HG02943 (cell line): ENCODE measurements around the gene PPME1.
"Not testable (repeated sequence)": the region's sequence is repeated elsewhere in the genome, so short reads cannot be mapped to it uniquely, and the experiment has no call there.

Experiments
- ATAC-seq: cut with Tn5 transposase; IDR thresholded peaks from one replicate; pipeline ENCODE4 v1.9.1; 2021; ENCODE audit warnings: mild to moderate bottlenecking, low read depth, moderate library complexity; ENCODE audit not compliant: unreplicated experiment

Gene PPME1, protein sequence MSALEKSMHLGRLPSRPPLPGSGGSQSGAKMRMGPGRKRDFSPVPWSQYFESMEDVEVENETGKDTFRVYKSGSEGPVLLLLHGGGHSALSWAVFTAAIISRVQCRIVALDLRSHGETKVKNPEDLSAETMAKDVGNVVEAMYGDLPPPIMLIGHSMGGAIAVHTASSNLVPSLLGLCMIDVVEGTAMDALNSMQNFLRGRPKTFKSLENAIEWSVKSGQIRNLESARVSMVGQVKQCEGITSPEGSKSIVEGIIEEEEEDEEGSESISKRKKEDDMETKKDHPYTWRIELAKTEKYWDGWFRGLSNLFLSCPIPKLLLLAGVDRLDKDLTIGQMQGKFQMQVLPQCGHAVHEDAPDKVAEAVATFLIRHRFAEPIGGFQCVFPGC

DNA sequence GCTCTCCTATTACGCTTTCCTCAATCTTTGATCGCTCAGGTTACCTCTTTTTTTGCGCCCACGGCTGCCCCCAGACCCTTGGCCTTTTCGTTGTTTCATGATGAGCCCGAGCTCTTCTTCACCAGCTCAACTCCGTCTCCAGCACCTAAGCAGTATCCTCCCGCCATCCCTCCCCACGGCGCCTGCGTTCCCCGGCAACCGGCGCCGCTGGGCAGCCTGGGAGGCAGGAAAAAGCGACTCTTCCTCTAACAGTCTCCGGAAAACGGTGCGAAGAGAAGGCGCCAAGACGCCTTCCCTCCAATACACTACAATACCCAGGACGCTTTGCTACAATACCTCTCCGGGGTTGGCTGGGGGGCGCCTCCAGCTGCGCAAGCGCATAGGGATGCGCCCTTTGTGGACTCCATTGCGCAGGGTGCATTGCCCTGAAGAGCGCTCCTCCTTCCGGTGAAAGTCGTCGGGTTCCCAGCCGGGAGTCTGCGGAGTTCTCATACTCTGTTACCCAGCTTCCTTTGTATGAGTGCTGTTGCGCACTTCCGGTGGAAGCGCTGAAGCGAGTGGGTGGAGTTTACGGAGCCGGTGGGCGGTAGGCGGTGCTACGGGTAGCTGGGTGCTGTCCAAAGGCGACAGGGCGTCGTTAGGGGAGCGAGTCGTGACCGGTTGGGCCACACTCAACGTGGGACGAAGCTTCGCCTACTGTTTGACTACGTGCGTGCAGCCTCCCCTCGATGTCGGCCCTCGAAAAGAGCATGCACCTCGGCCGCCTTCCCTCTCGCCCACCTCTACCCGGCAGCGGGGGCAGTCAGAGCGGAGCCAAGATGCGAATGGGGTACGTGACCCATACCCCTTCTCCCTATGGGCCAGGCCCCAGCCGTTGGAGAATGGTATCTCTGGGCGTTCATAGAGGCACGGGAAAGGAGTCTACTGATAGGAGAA is at the start of gene PPME1, which contains the start of gene C2CD3:
PPME1 (plus strand) TSS at position 596 of the 936 bp plus-strand sequence; CDS start at position 729, 133 bp downstream.
C2CD3 (minus strand) TSS at position 309 of the 936 bp plus-strand sequence; CDS start at position 99, 210 bp downstream.
- peak; percentile 96 for ATAC-seq

DNA sequence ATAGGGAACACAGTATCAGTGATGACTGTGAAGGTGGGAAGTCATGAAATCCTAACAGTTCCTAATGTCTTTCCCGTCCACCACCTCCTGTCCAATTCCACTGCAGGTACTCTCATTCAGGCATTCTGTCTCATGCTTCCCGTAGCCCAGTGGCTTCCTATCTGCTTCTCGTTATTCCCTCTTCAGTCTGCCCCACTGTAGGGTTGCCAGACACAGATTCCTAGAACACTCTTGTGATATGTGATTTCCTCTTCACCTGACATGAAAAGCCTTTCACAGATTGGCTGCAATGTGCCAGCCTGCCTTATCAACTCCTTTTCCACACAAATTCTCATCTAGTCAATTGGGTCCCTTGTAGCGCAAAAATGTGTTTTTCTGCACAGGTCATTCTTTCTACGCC is 49.3 kb upstream of the PPME1 start:
- ATAC-seq, result no peak

- ATAC-seq, result no peak
These were observed 48.1 kb upstream of the PPME1 start for GRCh38 chr11:74123008-74123448.

GRCh38 chr11:74129121-74129520 is 42.0 kb upstream of the PPME1 start:
- not testable (repeated sequence) for ATAC-seq

- ATAC-seq, result no peak
These were observed 38.3 kb upstream of the PPME1 start for GRCh38 chr11:74132833-74133232.

- no peak for ATAC-seq
These were observed 37.7 kb upstream of the PPME1 start for GRCh38 chr11:74133436-74133835.

DNA sequence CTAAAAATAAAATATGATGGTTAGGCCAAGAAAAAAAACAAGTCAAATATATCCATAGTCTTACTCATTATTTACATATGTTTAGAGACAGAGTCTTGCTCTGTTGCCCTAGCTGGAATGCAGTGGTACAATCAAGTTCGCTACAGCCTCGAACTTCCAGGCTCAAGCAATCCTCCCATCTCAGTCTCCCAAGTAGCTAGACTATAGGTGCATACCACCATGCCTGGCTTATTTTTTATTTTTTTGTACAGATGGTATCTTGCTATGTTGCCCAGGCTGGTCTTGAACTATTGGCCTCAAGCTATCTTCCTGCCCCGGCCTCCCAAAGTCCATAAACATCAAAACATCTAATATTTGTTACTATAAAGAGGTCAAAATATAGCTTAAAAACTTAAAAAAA is 36.4 kb upstream of the PPME1 start:
- no peak for ATAC-seq

GRCh38 chr11:74135127-74135840 is 35.8 kb upstream of the PPME1 start:
- no peak for ATAC-seq

DNA sequence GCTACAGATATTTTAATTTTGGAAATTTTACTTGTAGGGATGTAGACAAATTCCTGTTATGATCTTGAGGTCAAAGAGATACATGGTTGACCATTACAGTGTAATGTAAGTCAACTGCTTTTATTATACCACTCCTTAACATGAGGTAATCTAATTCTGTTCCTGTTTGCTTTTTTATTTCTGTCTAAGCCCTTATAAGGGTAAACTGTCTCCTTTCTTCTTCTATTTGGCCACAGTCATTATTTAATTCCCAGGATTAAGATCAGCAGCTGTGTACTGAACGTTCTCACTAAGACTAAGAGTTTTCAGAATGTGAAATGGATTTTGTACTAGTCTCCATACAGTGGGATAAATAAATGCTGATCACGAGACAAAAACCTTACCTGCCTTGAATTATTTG is 33.1 kb upstream of the PPME1 start:
- no peak for ATAC-seq

- ATAC-seq, result no peak
These were observed 32.5 kb upstream of the PPME1 start for GRCh38 chr11:74138572-74138971.

DNA sequence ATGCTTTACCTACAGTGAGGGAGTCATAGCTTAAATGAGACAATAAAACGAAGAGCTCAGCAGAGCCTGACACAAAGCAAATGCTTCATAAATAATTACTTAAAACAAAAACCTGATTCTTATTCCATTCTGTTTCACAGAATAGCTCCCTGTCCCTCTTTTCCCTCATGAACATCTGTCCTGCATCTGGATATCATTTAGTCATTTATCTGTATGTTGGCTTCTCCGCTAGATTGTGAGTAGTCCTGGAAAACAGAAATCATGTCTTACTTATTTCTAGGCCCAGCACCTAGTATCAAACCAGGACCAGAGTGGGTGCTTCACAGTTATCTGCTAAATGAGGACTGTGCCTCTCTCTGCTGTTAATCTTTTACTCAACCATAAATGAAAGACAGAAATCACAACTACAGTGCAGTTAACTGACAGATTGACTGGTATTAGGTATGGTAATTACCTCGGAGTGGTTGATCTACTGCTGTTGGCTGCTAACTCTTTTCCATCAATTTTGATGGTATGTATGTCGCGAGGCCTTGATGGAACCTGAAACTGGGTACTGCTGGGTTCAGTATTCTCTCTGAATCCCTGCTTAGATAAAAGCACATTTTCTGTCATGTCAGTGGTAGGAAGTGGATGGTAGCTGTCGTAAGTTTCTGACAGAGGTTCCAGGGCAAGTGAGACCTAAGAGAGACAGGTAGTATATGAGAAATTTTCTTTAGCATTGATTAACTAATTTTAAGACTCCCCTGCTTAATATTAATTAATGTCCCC is 31.8 kb upstream of the PPME1 start:
- ATAC-seq, result no peak

GRCh38 chr11:74139919-74140431 is 31.1 kb upstream of the PPME1 start:
- ATAC-seq, result not testable (repeated sequence)

DNA sequence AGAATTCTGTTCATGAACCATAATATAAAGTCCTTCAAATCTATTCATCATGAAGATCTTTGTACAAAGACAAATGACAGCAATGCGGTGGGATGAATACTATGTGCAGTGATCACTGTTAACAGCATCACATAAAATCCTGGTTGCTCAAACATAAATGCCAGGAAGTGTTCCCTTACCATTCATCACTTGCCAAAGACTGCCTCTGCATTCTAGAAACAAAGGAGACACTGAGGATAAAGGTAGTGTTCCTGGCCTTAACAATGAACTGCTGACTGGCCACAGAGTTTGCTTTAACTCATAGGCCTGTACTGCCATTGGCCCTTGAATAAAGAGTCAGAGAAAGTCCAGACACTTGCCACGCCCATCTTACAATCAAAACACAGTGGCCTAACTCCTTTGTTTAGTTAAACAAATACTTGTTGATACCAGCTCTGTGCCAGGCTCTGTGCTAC is 29.8 kb upstream of the PPME1 start:
- ATAC-seq, result no peak

GRCh38 chr11:74141908-74142307 is 29.2 kb upstream of the PPME1 start:
- ATAC-seq, result no peak

DNA sequence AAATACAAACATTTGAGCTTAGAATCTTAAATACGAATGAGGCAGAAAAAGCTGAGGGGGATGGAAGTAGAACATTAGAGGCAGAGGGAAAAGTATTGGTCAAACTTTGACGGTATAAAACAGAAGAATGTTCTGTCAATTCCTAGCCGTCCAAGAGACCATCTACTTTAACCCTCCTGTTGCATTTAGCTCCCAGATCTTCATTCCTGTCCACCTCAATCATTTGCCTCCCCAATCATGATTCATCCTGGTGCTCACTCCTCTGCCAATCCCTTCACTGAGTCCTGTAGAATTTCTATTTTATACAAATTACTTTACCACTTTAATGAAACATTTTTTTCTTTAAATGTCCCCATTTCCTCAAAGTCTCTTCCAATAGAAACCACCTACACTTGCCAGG is 28.5 kb upstream of the PPME1 start:
- no peak for ATAC-seq

- no peak for ATAC-seq
These were observed 26.5 kb upstream of the PPME1 start for GRCh38 chr11:74144592-74144991.

GRCh38 chr11:74147199-74147929 is 23.7 kb upstream of the PPME1 start:
- ATAC-seq, result no peak

DNA sequence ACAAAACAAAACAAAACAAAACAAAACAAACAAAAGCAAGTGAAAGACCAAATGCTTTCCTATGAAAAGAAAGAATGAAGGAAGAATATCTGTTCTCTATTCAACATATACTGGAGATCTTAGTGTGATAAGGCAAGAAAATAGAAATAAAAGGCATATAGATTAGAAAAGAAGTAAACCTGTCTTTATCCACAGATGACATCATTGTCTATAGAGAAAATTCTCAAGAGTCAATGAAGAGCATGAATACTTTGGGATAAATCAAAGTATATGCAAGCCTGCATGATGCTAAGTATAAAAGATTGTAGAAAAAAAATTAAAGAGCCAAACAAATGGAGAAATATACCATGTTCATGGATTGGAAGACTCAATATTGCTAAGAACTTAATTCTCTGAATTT is 17.9 kb upstream of the PPME1 start:
- no peak for ATAC-seq
